ENCODE data around the gene ACSBG1.

DNA sequence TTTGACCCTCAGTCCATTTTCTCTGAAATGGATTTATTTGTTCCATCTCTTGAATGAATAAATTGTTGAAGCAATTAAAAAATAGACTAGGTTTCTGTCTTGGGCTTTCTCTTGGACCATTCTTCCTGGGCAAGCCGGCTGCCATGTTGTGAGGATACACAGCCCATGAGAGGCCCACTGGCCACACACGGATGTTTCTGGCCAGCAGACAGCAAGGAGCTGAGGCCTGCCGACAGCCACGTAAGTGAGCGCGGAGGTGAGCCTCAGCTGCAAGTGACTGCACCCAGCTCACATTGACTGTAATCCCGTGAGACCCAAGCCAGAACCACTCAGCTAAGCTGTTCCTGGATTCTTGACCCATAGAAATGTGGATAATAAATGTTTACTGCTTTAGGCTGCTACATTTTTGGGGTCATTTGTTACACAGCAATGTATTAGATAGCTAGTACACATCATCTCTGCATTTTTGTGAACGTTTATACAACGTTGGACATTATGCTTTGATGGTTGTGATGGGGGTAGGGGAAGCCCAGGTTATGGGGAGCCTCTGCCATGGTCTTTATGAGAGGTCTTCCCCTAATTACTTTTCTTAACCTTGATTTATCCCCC is 62.4 kb downstream of the ACSBG1 start:
- TF ChIP-seq, protein P1, sequence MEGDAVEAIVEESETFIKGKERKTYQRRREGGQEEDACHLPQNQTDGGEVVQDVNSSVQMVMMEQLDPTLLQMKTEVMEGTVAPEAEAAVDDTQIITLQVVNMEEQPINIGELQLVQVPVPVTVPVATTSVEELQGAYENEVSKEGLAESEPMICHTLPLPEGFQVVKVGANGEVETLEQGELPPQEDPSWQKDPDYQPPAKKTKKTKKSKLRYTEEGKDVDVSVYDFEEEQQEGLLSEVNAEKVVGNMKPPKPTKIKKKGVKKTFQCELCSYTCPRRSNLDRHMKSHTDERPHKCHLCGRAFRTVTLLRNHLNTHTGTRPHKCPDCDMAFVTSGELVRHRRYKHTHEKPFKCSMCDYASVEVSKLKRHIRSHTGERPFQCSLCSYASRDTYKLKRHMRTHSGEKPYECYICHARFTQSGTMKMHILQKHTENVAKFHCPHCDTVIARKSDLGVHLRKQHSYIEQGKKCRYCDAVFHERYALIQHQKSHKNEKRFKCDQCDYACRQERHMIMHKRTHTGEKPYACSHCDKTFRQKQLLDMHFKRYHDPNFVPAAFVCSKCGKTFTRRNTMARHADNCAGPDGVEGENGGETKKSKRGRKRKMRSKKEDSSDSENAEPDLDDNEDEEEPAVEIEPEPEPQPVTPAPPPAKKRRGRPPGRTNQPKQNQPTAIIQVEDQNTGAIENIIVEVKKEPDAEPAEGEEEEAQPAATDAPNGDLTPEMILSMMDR (conservative IDR thresholded peaks at IDR 0.05 in 1 of 2, IDR thresholded peaks at IDR 0.05 in 1 of 2; ENCODE audit: low read depth in 1 of 2, low read length in 2 of 2) = no peak
- no peak for TF ChIP-seq EZH2 (IDR thresholded peaks at IDR 0.05; ENCODE audit: low read length, missing control alignments)

Data from fibroblast of lung (primary cell).